Femur (tissue), 1 donor: ENCODE results near the gene NIPAL4.

ENCODE experiments used
- DNase-seq: peaks from one replicate; pipeline ENCODE4 v3.0.0-alpha.2; 2017

NIPAL4 gene

DNA sequence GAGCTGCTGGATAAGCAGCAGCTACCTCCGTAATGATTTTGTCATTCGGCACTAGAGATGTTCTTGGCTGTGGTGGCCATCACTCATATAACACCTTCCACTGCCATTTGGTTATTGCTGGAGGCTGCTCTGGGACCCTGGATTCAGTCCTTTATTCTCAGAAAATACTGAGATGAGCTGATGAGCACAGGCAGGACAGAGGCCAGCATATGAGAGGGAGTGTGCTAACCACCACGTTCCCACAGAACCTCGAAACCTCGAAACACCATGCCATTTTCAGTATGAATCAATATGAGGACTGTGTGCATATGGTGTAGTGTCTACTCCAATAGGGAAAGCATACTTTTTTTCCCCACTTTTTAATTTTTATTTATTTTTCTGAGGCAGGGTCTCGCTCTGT is 59.0 kb downstream of the NIPAL4 start:
- no peak for DNase-seq

DNA sequence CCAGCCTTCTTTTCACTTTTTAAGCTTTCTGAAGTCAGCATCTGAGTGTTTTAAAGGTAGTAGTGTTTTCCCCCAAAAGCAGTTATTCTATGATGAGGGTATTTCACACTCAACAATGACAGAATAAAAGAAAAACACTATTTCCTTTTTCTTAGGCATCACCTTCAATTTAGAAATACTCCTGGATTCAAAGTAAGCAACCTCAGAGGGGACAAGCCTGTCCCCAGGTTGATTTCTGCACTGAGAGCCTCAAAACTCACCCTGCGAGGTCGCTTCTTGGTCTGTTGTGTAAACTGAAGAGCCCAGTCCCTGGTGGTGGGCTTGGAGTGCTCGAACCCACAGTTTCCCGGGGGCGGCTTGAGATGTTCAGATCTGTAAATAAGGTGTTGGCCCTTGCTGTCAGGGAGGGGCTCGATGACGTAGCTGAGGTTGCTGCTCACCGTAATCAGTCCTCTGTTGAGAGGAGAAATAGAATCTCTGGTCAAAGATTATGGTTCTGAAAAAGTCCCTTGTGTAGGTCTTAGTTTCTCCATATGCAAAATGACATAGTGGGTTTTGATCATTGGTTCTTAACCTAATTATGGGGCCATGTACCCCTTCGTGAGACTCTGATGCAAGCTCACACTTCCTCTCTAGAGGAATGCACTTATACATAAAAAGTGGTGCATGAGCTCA is 59.7 kb downstream of the NIPAL4 start:
- no peak for DNase-seq

GRCh38 chr5:157520911-157521703 is 61.1 kb downstream of the NIPAL4 start:
- DNase-seq, result no peak

GRCh38 chr5:157521704-157522029 is 61.7 kb downstream of the NIPAL4 start:
- DNase-seq, result no peak

DNA sequence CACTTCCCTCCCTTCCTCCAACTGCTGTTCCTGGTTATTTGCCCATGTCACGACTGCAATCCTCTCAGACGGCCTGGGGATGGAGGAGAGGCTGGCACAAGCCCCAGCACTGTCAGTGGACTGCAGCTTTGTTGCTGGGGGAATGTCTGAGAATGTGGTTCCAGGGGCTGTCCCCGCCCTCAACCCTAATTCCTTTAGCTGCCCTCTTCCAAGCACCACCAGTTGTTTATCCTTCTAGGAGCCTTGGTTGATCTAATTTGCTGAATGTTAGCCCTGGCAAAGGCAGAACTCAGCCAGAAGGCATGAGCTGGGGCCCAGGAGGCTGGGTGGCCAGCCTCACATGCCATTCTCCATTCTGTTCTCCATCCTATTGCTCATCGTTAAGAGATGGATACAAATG is 64.0 kb downstream of the NIPAL4 start:
- no peak for DNase-seq
